ENCODE measurements around the gene BSG.

DNA sequence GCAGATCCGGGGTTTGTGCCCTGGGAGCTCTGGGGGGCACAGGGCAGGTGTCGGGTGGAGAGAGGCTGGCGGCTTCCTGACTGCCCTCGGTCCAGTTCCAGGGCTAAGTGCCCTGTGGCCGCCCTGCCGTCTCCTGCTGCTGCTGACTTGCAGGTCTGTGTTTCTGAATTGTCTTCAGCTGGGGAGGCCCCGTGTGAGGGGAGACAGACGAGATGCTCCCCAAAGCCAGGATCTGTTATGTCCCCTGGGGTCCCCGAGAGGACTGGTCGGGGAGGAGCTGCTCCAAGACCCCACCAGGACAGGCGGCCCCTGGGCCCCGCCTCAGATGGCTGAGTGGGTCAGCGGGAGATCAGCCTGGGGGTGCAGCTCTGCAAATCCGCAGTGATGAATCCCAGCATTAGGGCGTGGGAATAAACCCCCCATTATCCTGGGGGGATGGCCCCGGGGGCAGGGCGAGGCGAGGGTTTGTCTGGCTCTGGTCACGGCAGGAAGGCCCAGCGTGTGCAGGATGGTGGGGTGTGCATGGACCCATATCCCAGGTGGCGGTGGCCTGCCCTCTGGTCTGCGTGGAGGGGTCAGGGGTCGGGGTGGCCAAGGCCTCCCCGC is 22.0 kb downstream of the BSG start:
- TF ChIP-seq, protein P1, sequence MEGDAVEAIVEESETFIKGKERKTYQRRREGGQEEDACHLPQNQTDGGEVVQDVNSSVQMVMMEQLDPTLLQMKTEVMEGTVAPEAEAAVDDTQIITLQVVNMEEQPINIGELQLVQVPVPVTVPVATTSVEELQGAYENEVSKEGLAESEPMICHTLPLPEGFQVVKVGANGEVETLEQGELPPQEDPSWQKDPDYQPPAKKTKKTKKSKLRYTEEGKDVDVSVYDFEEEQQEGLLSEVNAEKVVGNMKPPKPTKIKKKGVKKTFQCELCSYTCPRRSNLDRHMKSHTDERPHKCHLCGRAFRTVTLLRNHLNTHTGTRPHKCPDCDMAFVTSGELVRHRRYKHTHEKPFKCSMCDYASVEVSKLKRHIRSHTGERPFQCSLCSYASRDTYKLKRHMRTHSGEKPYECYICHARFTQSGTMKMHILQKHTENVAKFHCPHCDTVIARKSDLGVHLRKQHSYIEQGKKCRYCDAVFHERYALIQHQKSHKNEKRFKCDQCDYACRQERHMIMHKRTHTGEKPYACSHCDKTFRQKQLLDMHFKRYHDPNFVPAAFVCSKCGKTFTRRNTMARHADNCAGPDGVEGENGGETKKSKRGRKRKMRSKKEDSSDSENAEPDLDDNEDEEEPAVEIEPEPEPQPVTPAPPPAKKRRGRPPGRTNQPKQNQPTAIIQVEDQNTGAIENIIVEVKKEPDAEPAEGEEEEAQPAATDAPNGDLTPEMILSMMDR (conservative IDR thresholded peaks at IDR 0.05 in 1 of 2, IDR thresholded peaks at IDR 0.05 in 1 of 2; ENCODE audit: low read depth in 1 of 2, low read length in 2 of 2): no peak
- TF ChIP-seq EZH2 (IDR thresholded peaks at IDR 0.05; ENCODE audit: low read length, missing control alignments): no peak
